ENCODE data around the gene MCC.
A peak's percentile ranks its signal among the peaks of the same experiment; 100 is the strongest.

MCC gene

DNA sequence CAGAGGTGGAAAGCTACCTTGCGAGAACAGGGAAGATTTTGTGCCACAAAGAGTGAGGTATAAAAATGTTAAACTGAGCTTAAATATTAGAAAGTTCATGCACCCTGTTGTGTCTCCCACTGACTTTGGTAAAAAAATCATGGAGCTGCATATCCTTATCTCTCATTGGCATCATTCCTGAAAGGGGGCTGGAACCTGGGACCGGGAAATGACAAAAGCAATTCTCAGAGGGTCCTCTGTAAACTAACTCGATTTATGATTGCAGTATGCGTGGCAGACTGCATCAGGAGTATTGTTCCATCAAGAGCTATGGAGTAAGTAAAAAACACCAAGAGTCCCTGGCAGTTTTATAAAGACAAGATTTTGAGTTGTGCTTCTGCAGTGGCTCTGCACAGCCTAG, 362.9 kb downstream of the MCC start:
- DNase-seq (ENCODE audit: insufficient read length, low spot score) (no peak), FAIRE-seq (no peak)
- TF ChIP-seq CTCF (IDR thresholded peaks at IDR 0.05; ENCODE audit: insufficient read depth, missing control alignments), result no peak

GRCh38 chr5:113124914-113125313, 363.3 kb downstream of the MCC start:
- no peak for TF ChIP-seq CTCF (IDR thresholded peaks at IDR 0.05; ENCODE audit: insufficient read depth, missing control alignments)
- DNase-seq (ENCODE audit: insufficient read length, low spot score) (no peak), FAIRE-seq (no peak)

DNA sequence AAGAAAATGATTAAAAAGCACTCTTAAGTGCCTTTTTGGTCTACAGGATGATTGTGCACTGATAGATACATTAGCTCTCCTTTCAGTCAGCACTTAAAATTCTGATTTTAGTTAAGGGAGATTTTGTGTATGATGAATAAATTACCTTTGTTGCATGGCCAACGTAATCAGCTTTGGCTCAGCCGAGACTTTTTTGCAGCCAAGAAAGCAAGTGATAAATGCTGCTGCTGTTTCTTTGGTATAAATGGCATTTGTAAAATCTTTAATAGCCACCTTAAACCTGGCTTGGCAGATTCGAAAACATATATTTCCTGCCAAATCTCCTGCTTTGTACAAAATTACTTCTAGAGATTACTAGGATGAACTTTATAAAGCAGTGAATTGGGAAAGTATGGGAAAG, 364.0 kb downstream of the MCC start:
- no peak for TF ChIP-seq CTCF (IDR thresholded peaks at IDR 0.05; ENCODE audit: insufficient read depth, missing control alignments)
- DNase-seq (ENCODE audit: insufficient read length, low spot score) (no peak), FAIRE-seq (no peak)

DNA sequence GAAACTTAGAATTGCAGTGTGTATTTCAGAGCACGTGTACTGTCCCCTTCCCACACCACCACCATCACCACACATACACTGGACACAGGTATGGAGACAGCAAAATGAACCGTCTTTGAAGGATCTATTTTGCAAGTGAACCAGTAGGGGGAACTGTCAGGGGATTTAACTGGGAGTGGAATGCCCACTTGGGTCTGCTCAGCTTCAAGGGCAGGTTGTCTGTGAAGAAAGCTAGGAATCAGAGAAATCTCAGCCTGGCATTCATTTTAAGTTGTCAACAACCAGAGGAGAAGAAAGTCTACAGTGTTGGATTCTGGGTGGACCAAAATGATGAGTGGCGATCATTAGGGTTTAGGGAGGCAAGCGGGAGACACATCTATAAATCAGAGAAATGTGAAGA, 364.6 kb downstream of the MCC start:
- no peak for FAIRE-seq

GRCh38 chr5:113122053-113122452, 366.2 kb downstream of the MCC start:
- FAIRE-seq (no peak), DNase-seq (ENCODE audit: insufficient read length, low spot score) (no peak)
- TF ChIP-seq CTCF (IDR thresholded peaks at IDR 0.05; ENCODE audit: insufficient read depth, missing control alignments), result no peak

More for the DNA sequence above, 364.6 kb downstream of the MCC start:
- DNase-seq (ENCODE audit: insufficient read length, low spot score), result no peak
- peak; percentile 14 for TF ChIP-seq CTCF (IDR thresholded peaks at IDR 0.05; ENCODE audit: insufficient read depth, missing control alignments)

- DNase-seq (ENCODE audit: insufficient read length, low spot score), result no peak
- FAIRE-seq, result no peak
- TF ChIP-seq CTCF (IDR thresholded peaks at IDR 0.05; ENCODE audit: insufficient read depth, missing control alignments), result no peak
These were observed 368.9 kb downstream of the MCC start for GRCh38 chr5:113119246-113119924.

GRCh38 chr5:113118765-113119164, 369.5 kb downstream of the MCC start:
- no peak for FAIRE-seq
- no peak for DNase-seq (ENCODE audit: insufficient read length, low spot score)
- no peak for TF ChIP-seq CTCF (IDR thresholded peaks at IDR 0.05; ENCODE audit: insufficient read depth, missing control alignments)
